HAP-1 (cell line): Measurements from ENCODE around the gene PGM1.
A peak's percentile ranks its signal among the peaks of the same experiment; 100 is the strongest.

Source experiments
- DNase-seq, 2 experiments: peaks; one replicate each; pipeline ENCODE4 v3.0.0-alpha.2; 2016 to 2020; ENCODE audit warnings: low spot score in 2 of 2
- H3K27me3 ChIP-seq: fragments of 250-450 bp; sonication (Bioruptor Pico); 2 replicates; pipeline ENCODE4 v1.5.1; 2020; ENCODE audit warnings: low read depth, mild to moderate bottlenecking, moderate library complexity
- H3K36me3 ChIP-seq: fragments of 250-450 bp; sonication (Bioruptor Pico); replicated peaks from 2 replicates; pipeline ENCODE4 v1.5.1; 2020; ENCODE audit warnings: mild to moderate bottlenecking
- H3K4me1 ChIP-seq: fragments of 250-450 bp; sonication (Bioruptor Pico); 2 replicates; pipeline ENCODE4 v1.5.1; 2020; ENCODE audit warnings: mild to moderate bottlenecking
- H3K4me3 ChIP-seq: fragments of 250-450 bp; sonication (Bioruptor Pico); 2 replicates; pipeline ENCODE4 v1.5.1; 2020; ENCODE audit warnings: mild to moderate bottlenecking, moderate library complexity
- H3K9me3 ChIP-seq: fragments of 250-450 bp; sonication (Bioruptor Pico); 2 replicates; pipeline ENCODE4 v1.5.1; 2020; ENCODE audit warnings: mild to moderate bottlenecking, moderate library complexity
- in situ Hi-C: fragments of 300-500 bp; cut with MboI; formaldehyde crosslinking; loops from 3 replicates; pipeline ENCODE4 v1.14.3; 2020; ENCODE audit warnings: low sequenced_read_pairs, inconsistent platforms, mixed read lengths

The PGM1 gene

GRCh38 chr1:63668298-63668697 lies 75.1 kb downstream of the PGM1 start:
- H3K4me1 ChIP-seq: peaks cover 6% of the 10 kb centered on the region; the same call in 1 of the 2 replicates
- H3K9me3 ChIP-seq: no peaks in the 10 kb centered on the region
- no peak overlapping the region for H3K4me3 ChIP-seq
- no peaks in the 10 kb centered on the region for H3K36me3 ChIP-seq
- in situ Hi-C loops: no loop called here
- DNase-seq: no peak
- no peaks in the 10 kb centered on the region for H3K27me3 ChIP-seq

- H3K36me3 ChIP-seq: no peaks in the 10 kb centered on the region
- no peaks in the 10 kb centered on the region for H3K9me3 ChIP-seq
- in situ Hi-C loops: no loop called here
- H3K4me3 ChIP-seq: no peak overlapping the region
- DNase-seq: no peak
- no peaks in the 10 kb centered on the region for H3K27me3 ChIP-seq
- peaks cover 6% of the 10 kb centered on the region; the same call in 1 of the 2 replicates for H3K4me1 ChIP-seq
These were observed 76.1 kb downstream of the PGM1 start for GRCh38 chr1:63669151-63669961.

- Histone ChIP-seq H3K27me3 (no peaks in the 10 kb centered on the region), H3K4me3 (no peak overlapping the region), H3K36me3 (no peaks in the 10 kb centered on the region), H3K9me3 (no peaks in the 10 kb centered on the region), H3K4me1 (peaks cover 6% of the 10 kb centered on the region; the same call in 1 of the 2 replicates)
- no peak for DNase-seq
- in situ Hi-C loops: no loop called here
These were observed 77.0 kb downstream of the PGM1 start for GRCh38 chr1:63670164-63670563.

GRCh38 chr1:63671514-63671913 lies 78.3 kb downstream of the PGM1 start:
- Histone ChIP-seq H3K36me3 (no peaks in the 10 kb centered on the region), H3K27me3 (no peaks in the 10 kb centered on the region; the same call in 1 of the 2 replicates), H3K4me3 (no peak overlapping the region), H3K9me3 (no peaks in the 10 kb centered on the region), H3K4me1 (no peaks in the 10 kb centered on the region)
- no peak for DNase-seq
- in situ Hi-C loops: no loop called here

GRCh38 chr1:63674238-63674864 lies 81.1 kb downstream of the PGM1 start:
- in situ Hi-C loops: no loop called here
- peak; percentile 7 to 64 for DNase-seq
- H3K9me3 ChIP-seq: no peaks in the 10 kb centered on the region
- H3K4me3 ChIP-seq: no peak overlapping the region
- H3K27me3 ChIP-seq: no peaks in the 10 kb centered on the region; the same call in 1 of the 2 replicates
- H3K4me1 ChIP-seq: no peaks in the 10 kb centered on the region
- no peaks in the 10 kb centered on the region for H3K36me3 ChIP-seq

GRCh38 chr1:63674865-63675419 lies 81.7 kb downstream of the PGM1 start:
- Histone ChIP-seq H3K9me3 (no peaks in the 10 kb centered on the region), H3K4me3 (no peak overlapping the region), H3K4me1 (no peaks in the 10 kb centered on the region), H3K27me3 (no peaks in the 10 kb centered on the region; the same call in 1 of the 2 replicates), H3K36me3 (no peaks in the 10 kb centered on the region)
- DNase-seq: no peak
- in situ Hi-C loops: no loop called here

- in situ Hi-C loops: no loop called here
- Histone ChIP-seq H3K36me3 (no peaks in the 10 kb centered on the region), H3K4me1 (no peaks in the 10 kb centered on the region), H3K27me3 (no peaks in the 10 kb centered on the region; the same call in 1 of the 2 replicates), H3K4me3 (no peak overlapping the region), H3K9me3 (no peaks in the 10 kb centered on the region)
- DNase-seq: no peak
These were observed 82.3 kb downstream of the PGM1 start for GRCh38 chr1:63675420-63675931.

- H3K4me3 ChIP-seq: no peak overlapping the region
- H3K4me1 ChIP-seq: no peaks in the 10 kb centered on the region
- no peaks in the 10 kb centered on the region for H3K36me3 ChIP-seq
- DNase-seq: no peak
- H3K9me3 ChIP-seq: no peaks in the 10 kb centered on the region
- H3K27me3 ChIP-seq: no peaks in the 10 kb centered on the region; the same call in 1 of the 2 replicates
- in situ Hi-C loops: no loop called here
These were observed 84.3 kb downstream of the PGM1 start for GRCh38 chr1:63677497-63677896.

GRCh38 chr1:63678200-63678599 lies 85.0 kb downstream of the PGM1 start:
- H3K9me3 ChIP-seq: no peaks in the 10 kb centered on the region
- DNase-seq: no peak
- no peaks in the 10 kb centered on the region for H3K36me3 ChIP-seq
- no peaks in the 10 kb centered on the region; the same call in 1 of the 2 replicates for H3K27me3 ChIP-seq
- in situ Hi-C loops: no loop called here
- H3K4me1 ChIP-seq: no peaks in the 10 kb centered on the region
- H3K4me3 ChIP-seq: no peak overlapping the region

GRCh38 chr1:63679076-63679475 lies 85.9 kb downstream of the PGM1 start:
- in situ Hi-C loops: no loop called here
- Histone ChIP-seq H3K4me3 (no peak overlapping the region), H3K9me3 (no peaks in the 10 kb centered on the region), H3K4me1 (no peaks in the 10 kb centered on the region), H3K27me3 (no peaks in the 10 kb centered on the region; the same call in 1 of the 2 replicates), H3K36me3 (no peaks in the 10 kb centered on the region)
- DNase-seq: no peak

GRCh38 chr1:63679589-63679988 lies 86.4 kb downstream of the PGM1 start:
- H3K4me1 ChIP-seq: no peaks in the 10 kb centered on the region
- no peak overlapping the region for H3K4me3 ChIP-seq
- H3K36me3 ChIP-seq: no peaks in the 10 kb centered on the region
- no peaks in the 10 kb centered on the region; the same call in 1 of the 2 replicates for H3K27me3 ChIP-seq
- no peak for DNase-seq
- no peaks in the 10 kb centered on the region for H3K9me3 ChIP-seq
- in situ Hi-C loops: no loop called here

- H3K4me1 ChIP-seq: no peaks in the 10 kb centered on the region
- no peaks in the 10 kb centered on the region for H3K9me3 ChIP-seq
- H3K4me3 ChIP-seq: no peak overlapping the region
- H3K27me3 ChIP-seq: peaks cover 2% of the 10 kb centered on the region; the same call in 1 of the 2 replicates
- no peak for DNase-seq
- in situ Hi-C loops: no loop called here
- H3K36me3 ChIP-seq: no peaks in the 10 kb centered on the region
These were observed 89.7 kb downstream of the PGM1 start for GRCh38 chr1:63682936-63683335.

GRCh38 chr1:63683759-63684158 lies 90.5 kb downstream of the PGM1 start:
- DNase-seq: no peak
- no peaks in the 10 kb centered on the region for H3K4me1 ChIP-seq
- H3K36me3 ChIP-seq: no peaks in the 10 kb centered on the region
- in situ Hi-C loops: no loop called here
- peaks cover 2% of the 10 kb centered on the region; the same call in 1 of the 2 replicates for H3K27me3 ChIP-seq
- no peak overlapping the region for H3K4me3 ChIP-seq
- H3K9me3 ChIP-seq: no peaks in the 10 kb centered on the region

- Histone ChIP-seq H3K4me1 (no peaks in the 10 kb centered on the region), H3K9me3 (no peaks in the 10 kb centered on the region), H3K27me3 (peaks cover 2% of the 10 kb centered on the region; the same call in 1 of the 2 replicates), H3K4me3 (no peak overlapping the region), H3K36me3 (no peaks in the 10 kb centered on the region)
- in situ Hi-C loops: no loop called here
- no peak for DNase-seq
These were observed 93.5 kb downstream of the PGM1 start for GRCh38 chr1:63686696-63687095.
